Neuronal stem cell (in vitro differentiated cells): ENCODE measurements around the gene PPP3CA.

Experiments used
- DNase-seq: peaks from one replicate; pipeline ENCODE4 v3.0.0-alpha.2; 2013; ENCODE audit warnings: low spot score
- H2AFZ ChIP-seq: one replicate; pipeline ENCODE4 v1.6.1; 2013; ENCODE audit warnings: mild to moderate bottlenecking, low read length, inconsistent platforms
- H2AK5ac ChIP-seq: 2 replicates; pipeline ENCODE4 v1.6.1; 2013; ENCODE audit warnings: low read depth, mild to moderate bottlenecking, inconsistent platforms, low read length, moderate library complexity, mixed read lengths
- H2BK120ac ChIP-seq: 2 replicates; pipeline ENCODE4 v1.6.1; 2013; ENCODE audit warnings: low read depth, mild to moderate bottlenecking, inconsistent platforms, low read length, moderate library complexity, mixed read lengths
- H2BK12ac ChIP-seq: one replicate; pipeline ENCODE4 v1.6.1; 2013; ENCODE audit warnings: low read length, inconsistent platforms
- H2BK15ac ChIP-seq: 2 replicates; pipeline ENCODE4 v1.6.1; 2013; ENCODE audit warnings: mild to moderate bottlenecking, low read length, inconsistent platforms, mixed read lengths
- H2BK5ac ChIP-seq: one replicate; pipeline ENCODE4 v1.6.1; 2013; ENCODE audit warnings: inconsistent platforms, mild to moderate bottlenecking, low read length, moderate library complexity
- H3K14ac ChIP-seq: one replicate; pipeline ENCODE4 v1.6.1; 2013; ENCODE audit warnings: low read length, inconsistent platforms
- H3K18ac ChIP-seq: 2 replicates; pipeline ENCODE4 v1.6.1; 2013; ENCODE audit warnings: low read length, inconsistent platforms
- H3K23ac ChIP-seq: 2 replicates; pipeline ENCODE4 v1.6.1; 2013; ENCODE audit warnings: low read depth, mild to moderate bottlenecking, mixed read lengths, low read length, inconsistent platforms; ENCODE audit not compliant: poor library complexity
- H3K27ac ChIP-seq: replicated peaks from 3 replicates; pipeline ENCODE4 v1.5.1; 2013; ENCODE audit warnings: low read length, inconsistent platforms
- H3K27me3 ChIP-seq, 3 experiments: 2 replicates each; pipeline ENCODE4 v1.6.1; 2013; ENCODE audit warnings: low read length in 3 of 3, mild to moderate bottlenecking in 2 of 3, inconsistent platforms in 1 of 3, low read depth in 1 of 3, mixed read lengths in 1 of 3, moderate library complexity in 1 of 3; ENCODE audit not compliant: control insufficient read depth in 3 of 3, insufficient read depth in 3 of 3
- H3K36me3 ChIP-seq, 2 donors: replicated peaks in 1 of 2; 2 replicates each; pipeline ENCODE4 v1.6.1; 2013; ENCODE audit warnings: low read length in 2 of 2; ENCODE audit not compliant: control insufficient read depth in 2 of 2, insufficient read depth in 2 of 2
- H3K4ac ChIP-seq: 2 replicates; pipeline ENCODE4 v1.6.1; 2013; ENCODE audit warnings: inconsistent platforms, mild to moderate bottlenecking, low read length, moderate library complexity
- H3K4me1 ChIP-seq, 2 donors: 1 replicate in 1 of 2; 2 replicates in 1 of 2; pipeline ENCODE4 v1.6.1; 2013; ENCODE audit warnings: low read length in 2 of 2, low read depth in 1 of 2; ENCODE audit not compliant: control insufficient read depth in 2 of 2, insufficient read depth in 1 of 2
- H3K4me2 ChIP-seq: one replicate; pipeline ENCODE4 v1.6.1; 2013; ENCODE audit warnings: mild to moderate bottlenecking, low read length, inconsistent platforms; ENCODE audit not compliant: insufficient read depth, poor library complexity, severe bottlenecking
- H3K4me3 ChIP-seq, 2 donors: 2 replicates each; pipeline ENCODE4 v1.5.1; 2013; ENCODE audit warnings: low read length in 2 of 2, mild to moderate bottlenecking in 2 of 2, inconsistent platforms in 1 of 2, moderate library complexity in 1 of 2
- H3K79me1 ChIP-seq: one replicate; pipeline ENCODE4 v1.6.1; 2013; ENCODE audit warnings: low read depth, mild to moderate bottlenecking, inconsistent platforms, low read length, moderate library complexity
- H3K9ac ChIP-seq: one replicate; pipeline ENCODE4 v1.6.1; 2013; ENCODE audit warnings: mild to moderate bottlenecking, low read depth, low read length, inconsistent platforms; ENCODE audit not compliant: poor library complexity
- H3K9me3 ChIP-seq, 2 donors: replicated peaks in 1 of 2; 2 replicates each; pipeline versions ENCODE3 to v1.6.1; 2013; ENCODE audit warnings: low read length in 2 of 2, mild to moderate bottlenecking in 2 of 2, inconsistent platforms in 1 of 2, low read depth in 1 of 2, mixed read lengths in 1 of 2, moderate library complexity in 1 of 2; ENCODE audit not compliant: control insufficient read depth in 2 of 2, insufficient read depth in 1 of 2
- H4K8ac ChIP-seq: one replicate; pipeline ENCODE4 v1.6.1; 2013; ENCODE audit warnings: low read depth, mild to moderate bottlenecking, inconsistent platforms, low read length, moderate library complexity
- H4K91ac ChIP-seq: one replicate; pipeline ENCODE4 v1.6.1; 2013; ENCODE audit warnings: low read length, low read depth, mild to moderate bottlenecking, inconsistent platforms; ENCODE audit not compliant: poor library complexity
- WGBS, 2 donors: extraction: QIAGEN DNeasy Blood & Tissue Kit; methylation state at CpG; one replicate each; pipeline ENCODE4 v1.1.7; 2013; ENCODE audit warnings: missing lambda C conversion rate in 2 of 2, mixed read lengths in 1 of 2; ENCODE audit not compliant: insufficient read length in 2 of 2, insufficient replicate concordance in 1 of 2; ENCODE audit errors: extremely low coverage in 2 of 2; 5-methylcytosine and 5-hydroxymethylcytosine counted together

Gene PPP3CA

DNA sequence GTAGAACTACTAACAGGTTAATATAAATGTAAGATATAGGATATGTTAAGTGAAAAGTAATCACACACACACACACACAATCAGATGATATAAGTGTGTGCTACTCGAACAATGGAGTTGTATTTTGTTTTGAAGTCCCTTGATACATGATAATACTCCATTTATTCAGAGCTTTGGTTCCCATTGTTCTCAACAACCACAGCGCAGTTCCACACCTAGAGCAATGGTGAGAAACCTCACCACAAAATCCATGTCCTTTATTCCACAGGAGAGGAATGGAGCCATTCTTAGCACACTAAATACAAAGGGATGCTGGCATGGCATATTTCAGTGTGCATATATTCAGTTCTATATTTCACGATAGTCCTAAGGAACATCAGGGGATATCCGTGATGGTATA is 139.2 kb downstream of the PPP3CA start:
- no peak overlapping the region for H2AFZ ChIP-seq
- H3K79me1 ChIP-seq: no peaks in the 10 kb centered on the region
- H3K4me3 ChIP-seq: no peak overlapping the region
- no peaks in the 10 kb centered on the region for H3K27me3 ChIP-seq
- H3K4me1 ChIP-seq: peaks cover 0 to 2% of the 10 kb centered on the region in 2 donors
- H4K91ac ChIP-seq: no peak overlapping the region
- H3K4me2 ChIP-seq: no peak overlapping the region
- no peak overlapping the region for H2AK5ac ChIP-seq
- H2BK5ac ChIP-seq: no peak overlapping the region
- H3K9ac ChIP-seq: no peak overlapping the region
- no peak overlapping the region for H3K14ac ChIP-seq
- no peak overlapping the region for H2BK15ac ChIP-seq
- H3K18ac ChIP-seq: no peak overlapping the region
- H3K9me3 ChIP-seq: no peaks in the 10 kb centered on the region
- no peak overlapping the region for H2BK120ac ChIP-seq
- no peak overlapping the region for H4K8ac ChIP-seq
- WGBS, 2 donors: no CpG with 5 or more reads among the region's 4 CpGs
- no peaks in the 10 kb centered on the region for H3K36me3 ChIP-seq
- H3K4ac ChIP-seq: no peak overlapping the region
- H2BK12ac ChIP-seq: no peak overlapping the region
- H3K27ac ChIP-seq: no peak overlapping the region
- DNase-seq: no peak
- H3K23ac ChIP-seq: no peak overlapping the region

DNA sequence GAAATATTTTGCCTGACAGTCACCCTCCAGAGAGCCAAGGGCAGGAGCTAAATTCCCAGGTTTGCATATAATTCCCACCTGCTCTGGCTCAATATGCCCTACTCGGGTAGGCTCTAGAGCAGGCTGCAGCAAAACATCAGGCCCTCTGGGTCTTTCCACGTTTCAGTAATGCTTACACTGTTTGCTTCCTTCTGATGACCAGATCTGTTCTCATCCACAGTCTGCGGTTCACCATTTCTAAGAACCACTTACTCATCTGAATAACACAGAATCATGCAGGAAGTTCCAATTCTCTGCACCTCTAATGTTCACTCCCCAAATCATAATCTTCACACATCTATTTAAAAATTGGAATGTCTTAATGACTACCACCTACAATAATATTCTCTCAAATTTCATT is 141.4 kb downstream of the PPP3CA start:
- no peaks in the 10 kb centered on the region for H3K27me3 ChIP-seq
- no peak for DNase-seq
- H3K14ac ChIP-seq: no peak overlapping the region
- H2BK15ac ChIP-seq: no peak overlapping the region
- H3K9ac ChIP-seq: no peak overlapping the region
- no peaks in the 10 kb centered on the region for H3K79me1 ChIP-seq
- WGBS, 2 donors: no CpG with 5 or more reads among the region's 3 CpGs
- no peak overlapping the region for H4K8ac ChIP-seq
- peaks cover 0 to 2% of the 10 kb centered on the region in 2 donors for H3K4me1 ChIP-seq
- no peak overlapping the region for H3K4me3 ChIP-seq
- no peak overlapping the region for H2BK5ac ChIP-seq
- H2AK5ac ChIP-seq: no peak overlapping the region
- H3K9me3 ChIP-seq: no peaks in the 10 kb centered on the region
- no peak overlapping the region for H3K23ac ChIP-seq
- no peak overlapping the region for H2AFZ ChIP-seq
- H3K4ac ChIP-seq: no peak overlapping the region
- H3K36me3 ChIP-seq: no peaks in the 10 kb centered on the region
- no peak overlapping the region for H2BK120ac ChIP-seq
- no peak overlapping the region for H3K27ac ChIP-seq
- no peak overlapping the region for H2BK12ac ChIP-seq
- no peak overlapping the region for H3K18ac ChIP-seq
- no peak overlapping the region for H3K4me2 ChIP-seq
- no peak overlapping the region for H4K91ac ChIP-seq

DNA sequence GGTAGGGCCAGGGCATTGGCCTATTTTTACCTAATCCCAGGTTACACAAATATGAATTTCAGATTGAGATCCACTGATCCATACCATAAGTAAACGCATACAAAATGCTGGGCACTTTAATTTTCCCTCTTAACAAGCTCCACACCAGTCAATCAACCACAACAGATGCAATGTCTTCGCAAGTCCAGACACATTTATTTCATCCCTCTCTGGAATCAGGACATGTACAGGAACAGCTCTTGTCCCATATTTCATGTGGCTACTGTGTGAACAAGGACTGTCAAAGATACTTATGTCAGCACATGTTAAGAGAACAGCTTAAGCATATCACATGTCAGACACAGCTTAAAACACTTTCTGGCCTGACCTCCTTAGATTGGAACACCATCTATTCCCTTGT is 145.9 kb downstream of the PPP3CA start:
- Histone ChIP-seq H3K4me2 (no peak overlapping the region), H3K4ac (no peak overlapping the region), H2BK120ac (no peak overlapping the region), H2AK5ac (no peak overlapping the region), H3K9me3 (no peaks in the 10 kb centered on the region), H3K18ac (no peak overlapping the region), H3K4me3 (no peak overlapping the region), H3K14ac (no peak overlapping the region), H3K4me1 (no peaks in the 10 kb centered on the region), H3K36me3 (no peaks in the 10 kb centered on the region), H2BK12ac (no peak overlapping the region), H2BK5ac (no peak overlapping the region), H2BK15ac (no peak overlapping the region), H2AFZ (no peak overlapping the region), H3K23ac (no peak overlapping the region), H3K27me3 (no peaks in the 10 kb centered on the region), H4K91ac (no peak overlapping the region), H3K9ac (no peak overlapping the region), H3K79me1 (no peaks in the 10 kb centered on the region), H3K27ac (no peak overlapping the region), H4K8ac (no peak overlapping the region)
- no peak for DNase-seq
- WGBS, 2 donors: no CpG with 5 or more reads among the region's 2 CpGs

DNA sequence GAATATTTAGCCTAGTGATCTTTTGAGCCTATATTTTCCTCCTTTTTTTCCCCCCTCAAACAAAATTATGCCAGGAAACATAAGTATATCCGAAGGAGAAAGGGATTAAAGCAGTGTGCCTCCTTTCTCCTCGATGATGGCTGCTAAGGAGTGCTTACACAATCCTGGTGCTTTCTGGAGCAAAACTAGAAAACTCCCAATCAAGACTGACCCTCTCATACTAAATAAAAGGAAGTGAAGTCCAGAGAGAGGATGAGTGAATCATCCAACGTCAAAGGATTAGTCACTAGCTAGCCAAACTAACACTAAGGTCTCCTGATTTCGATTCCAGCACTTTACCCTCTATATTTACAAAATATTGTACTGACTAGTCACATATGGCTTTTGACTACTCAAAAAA is 146.8 kb downstream of the PPP3CA start:
- H2BK15ac ChIP-seq: no peak overlapping the region
- H2BK120ac ChIP-seq: no peak overlapping the region
- H3K4me2 ChIP-seq: no peak overlapping the region
- H3K14ac ChIP-seq: no peak overlapping the region
- no peak for DNase-seq
- H3K9me3 ChIP-seq: no peaks in the 10 kb centered on the region
- no peak overlapping the region for H3K18ac ChIP-seq
- H3K36me3 ChIP-seq: no peaks in the 10 kb centered on the region
- H4K91ac ChIP-seq: no peak overlapping the region
- no peak overlapping the region for H2AFZ ChIP-seq
- no peaks in the 10 kb centered on the region for H3K27me3 ChIP-seq
- no peak overlapping the region for H4K8ac ChIP-seq
- H2BK12ac ChIP-seq: no peak overlapping the region
- H2AK5ac ChIP-seq: no peak overlapping the region
- no peak overlapping the region for H3K4me3 ChIP-seq
- no peaks in the 10 kb centered on the region for H3K4me1 ChIP-seq
- no peak overlapping the region for H2BK5ac ChIP-seq
- no peak overlapping the region for H3K4ac ChIP-seq
- no peak overlapping the region for H3K27ac ChIP-seq
- WGBS, 2 donors: no CpG with 5 or more reads among the region's 4 CpGs
- H3K79me1 ChIP-seq: no peaks in the 10 kb centered on the region
- H3K9ac ChIP-seq: no peak overlapping the region
- no peak overlapping the region for H3K23ac ChIP-seq
